Superior temporal gyrus (tissue), 1 donor: ENCODE measurements around the gene SLC25A30.
A peak's percentile ranks its signal among the peaks of the same experiment; 100 is the strongest.
"Not testable (repeated sequence)": the region's sequence is repeated elsewhere in the genome, so short reads cannot be mapped to it uniquely, and the experiment has no call there.

Experiments used
- DNase-seq: peaks from one replicate; pipeline ENCODE4 v3.0.0-alpha.2; 2016; ENCODE audit errors: extremely low spot score

The SLC25A30 gene

GRCh38 chr13:45391926-45392325 lies 26.2 kb downstream of the SLC25A30 start:
- DNase-seq: no peak

GRCh38 chr13:45391128-45391527 lies 27.0 kb downstream of the SLC25A30 start:
- DNase-seq: not testable (repeated sequence)

- not testable (repeated sequence) for DNase-seq
Measured at GRCh38 chr13:45390348-45390747, 27.8 kb downstream of the SLC25A30 start.

GRCh38 chr13:45388664-45389063 lies 29.5 kb downstream of the SLC25A30 start:
- DNase-seq: no peak

GRCh38 chr13:45386892-45387575 lies 31.1 kb downstream of the SLC25A30 start:
- DNase-seq: not testable (repeated sequence)

- no peak for DNase-seq
Measured at GRCh38 chr13:45385907-45386553, 32.1 kb downstream of the SLC25A30 start.

- DNase-seq: no peak
Measured at GRCh38 chr13:45385320-45385719, 32.9 kb downstream of the SLC25A30 start.

GRCh38 chr13:45384474-45385174 lies 33.5 kb downstream of the SLC25A30 start:
- DNase-seq: no peak

- DNase-seq: not testable (repeated sequence)
Measured at GRCh38 chr13:45382739-45383138, 35.4 kb downstream of the SLC25A30 start.

GRCh38 chr13:45381196-45381595 lies 37.0 kb downstream of the SLC25A30 start:
- DNase-seq: no peak

GRCh38 chr13:45380708-45381107 lies 37.5 kb downstream of the SLC25A30 start:
- not testable (repeated sequence) for DNase-seq

- not testable (repeated sequence) for DNase-seq
Measured at GRCh38 chr13:45379516-45379915, 38.7 kb downstream of the SLC25A30 start.

- DNase-seq: not testable (repeated sequence)
Measured at GRCh38 chr13:45378786-45379185, 39.4 kb downstream of the SLC25A30 start.

- DNase-seq: not testable (repeated sequence)
Measured at GRCh38 chr13:45377314-45377713, 40.9 kb downstream of the SLC25A30 start.

GRCh38 chr13:45376651-45377050 lies 41.5 kb downstream of the SLC25A30 start:
- not testable (repeated sequence) for DNase-seq

- DNase-seq: no peak
Measured at GRCh38 chr13:45374917-45375316, 43.3 kb downstream of the SLC25A30 start.

- no peak for DNase-seq
Measured at GRCh38 chr13:45373162-45373547, 45.0 kb downstream of the SLC25A30 start.

- DNase-seq: no peak
Measured at GRCh38 chr13:45372189-45373161, 45.7 kb downstream of the SLC25A30 start.

GRCh38 chr13:45370922-45371406 lies 47.2 kb downstream of the SLC25A30 start:
- DNase-seq: peak; percentile 67

GRCh38 chr13:45369116-45369515 lies 49.1 kb downstream of the SLC25A30 start:
- DNase-seq: no peak

GRCh38 chr13:45368571-45368970 lies 49.6 kb downstream of the SLC25A30 start:
- no peak for DNase-seq
